CD8-positive, alpha-beta memory T cell (primary cell): Measurements from ENCODE around the gene PSMD3. TPM values are rescaled to one million over a fixed set of nuclear protein-coding genes. Genes with fewer than 3 reads are reported as not detected.

Experiments used
- CTCF ChIA-PET: fragments of 350-600 bp; sonication (Branson Sonifier 250); formaldehyde crosslinking; loops from one replicate; lab custom pipeline; 2021; ENCODE audit warnings: antibody characterized with exemption; lab: Charles Lee
- POLR2A ChIA-PET: fragments of 350-600 bp; sonication (Branson Sonifier 250); formaldehyde crosslinking; loops from one replicate; lab custom pipeline; 2021; ENCODE audit warnings: antibody characterized with exemption; lab: Charles Lee
- DNase-seq, 5 donors: peaks; one replicate each; pipeline versions ENCODE4 v3.0.0 to v3.0.0-alpha.2; 2020 to 2022; ENCODE audit warnings: mixed read lengths in 1 of 5
- H3K27ac ChIP-seq: one replicate; pipeline ENCODE4 v1.7.0; 2013; ENCODE audit warnings: low read depth, mild to moderate bottlenecking, low read length, moderate library complexity
- H3K27me3 ChIP-seq: 2 replicates; pipeline ENCODE4 v1.7.0; 2013; ENCODE audit warnings: low read length, mild to moderate bottlenecking; ENCODE audit not compliant: insufficient read depth, poor library complexity, severe bottlenecking
- H3K36me3 ChIP-seq: 2 replicates; pipeline ENCODE4 v1.7.0; 2013; ENCODE audit warnings: mild to moderate bottlenecking, low read length, moderate library complexity; ENCODE audit not compliant: insufficient read depth
- H3K4me1 ChIP-seq: 2 replicates; pipeline ENCODE4 v1.7.0; 2013; ENCODE audit warnings: mild to moderate bottlenecking, low read length, moderate library complexity; ENCODE audit not compliant: insufficient read depth
- H3K4me3 ChIP-seq: 2 replicates; pipeline ENCODE4 v1.7.0; 2013; ENCODE audit warnings: mild to moderate bottlenecking, low read length
- H3K9me3 ChIP-seq: 2 replicates; pipeline ENCODE4 v1.7.0; 2013; ENCODE audit warnings: mild to moderate bottlenecking, low read length
- H3K27ac Mint-ChIP-seq, 8 donors: one replicate each; pipeline ENCODE4 v1.8.0; 2020 to 2021; ENCODE audit warnings: mixed read lengths in 8 of 8, mild to moderate bottlenecking in 6 of 8, inconsistent platforms in 3 of 8, moderate library complexity in 3 of 8
- H3K27me3 Mint-ChIP-seq, 2 donors: one replicate each; pipeline ENCODE4 v1.8.0; 2020 to 2021; ENCODE audit warnings: mixed read lengths in 2 of 2, mild to moderate bottlenecking in 1 of 2, moderate library complexity in 1 of 2
- H3K36me3 Mint-ChIP-seq, 3 donors: one replicate each; pipeline ENCODE4 v1.8.0; 2020 to 2021; ENCODE audit warnings: mixed read lengths in 3 of 3, inconsistent platforms in 1 of 3, mild to moderate bottlenecking in 1 of 3
- H3K4me1 Mint-ChIP-seq, 3 donors: one replicate each; pipeline ENCODE4 v1.8.0; 2020 to 2021; ENCODE audit warnings: mixed read lengths in 3 of 3, inconsistent platforms in 1 of 3, mild to moderate bottlenecking in 1 of 3
- H3K4me3 Mint-ChIP-seq, 7 donors: one replicate each; pipeline ENCODE4 v1.8.0; 2020 to 2021; ENCODE audit warnings: mixed read lengths in 7 of 7, mild to moderate bottlenecking in 6 of 7, moderate library complexity in 4 of 7, inconsistent platforms in 2 of 7
- H3K9me3 Mint-ChIP-seq, 5 donors: one replicate each; pipeline ENCODE4 v1.8.0; 2020 to 2022; ENCODE audit warnings: mixed read lengths in 5 of 5, mild to moderate bottlenecking in 3 of 5, moderate library complexity in 2 of 5, inconsistent platforms in 1 of 5
- polyA plus RNA-seq: library from polyadenylated mRNA; unstranded; fragments of 300-500 nt; fragmentation: Illumina TruSeq; gene quantifications from one replicate; pipeline ENCODE4 v1.2.3, GENCODE V29; 2021
- total RNA-seq, 2 experiments: library from RNA; stranded (reverse); gene quantifications; one replicate each; pipeline ENCODE4 v1.2.3, GENCODE V29; 2021

PSMD3 gene
- total and polyA plus RNA-seq, 3 experiments from 2014 or later = 51.1 to 186 (median 185) TPM

DNA sequence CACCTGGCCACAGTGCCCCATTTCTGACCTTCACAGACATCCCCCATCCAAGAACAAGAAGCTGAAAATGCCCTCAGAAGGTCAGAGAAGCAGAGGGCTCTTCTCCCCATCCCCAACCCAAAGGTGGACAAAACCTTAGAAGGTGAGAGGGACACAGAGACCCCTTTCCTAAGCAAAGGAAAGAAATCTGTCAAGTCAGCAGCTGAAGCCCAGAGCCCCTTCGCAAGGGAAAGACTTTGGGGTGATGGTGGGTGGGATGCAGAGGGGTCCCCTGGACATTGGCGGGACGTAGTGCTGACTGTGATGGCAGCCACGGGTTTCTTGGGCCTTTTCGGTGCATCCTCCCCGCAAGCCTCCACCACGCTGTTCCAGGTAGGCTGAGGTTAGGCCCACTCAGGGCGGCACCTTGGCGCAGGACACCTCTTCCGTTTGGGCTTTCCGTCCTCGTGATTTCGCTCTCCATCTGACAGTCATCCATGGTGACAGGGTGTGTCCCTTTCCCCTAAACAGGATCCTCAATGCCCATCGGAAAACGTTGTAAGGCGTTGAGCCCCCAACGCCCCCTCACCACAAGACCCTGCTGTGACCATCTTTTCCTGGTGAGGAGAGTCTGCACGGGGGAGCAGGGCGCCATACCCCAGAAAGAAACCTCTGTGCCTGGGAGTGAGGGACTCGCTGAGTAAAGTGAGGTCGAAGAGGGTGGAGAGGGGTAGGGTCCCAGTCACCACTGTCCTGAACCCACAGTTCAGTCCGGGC is 28.5 kb upstream of the PSMD3 start:
- Mint-ChIP-seq H3K27ac (peak overlapping the region in 5 of 8 donors; percentile 5 to 63 (median 21)), H3K4me3 (peak overlapping the region; percentile 55 to 88 (median 64)), H3K4me1 (peaks cover 10 to 19% (median 12%) of the 10 kb centered on the region in 3 donors), H3K27me3 (no peaks in the 10 kb centered on the region), H3K9me3 (no peaks in the 10 kb centered on the region), H3K36me3 (no peaks in the 10 kb centered on the region)
- Histone ChIP-seq H3K4me1 (peaks cover 12% of the 10 kb centered on the region), H3K4me3 (peak overlapping the region; percentile 74), H3K9me3 (no peaks in the 10 kb centered on the region), H3K27me3 (no peaks in the 10 kb centered on the region), H3K27ac (no peak overlapping the region), H3K36me3 (no peaks in the 10 kb centered on the region)
- peak in 1 of 5 donors; percentile 53 for DNase-seq
- ChIA-PET POLR2A (no interaction called here), CTCF (interaction anchor here (0.6 to 3.6 kb wide), 2 partner anchors 28 to 138 kb away, joined by 3 to 23 read pairs; partner anchors contain the start of gene PSMD3)

DNA sequence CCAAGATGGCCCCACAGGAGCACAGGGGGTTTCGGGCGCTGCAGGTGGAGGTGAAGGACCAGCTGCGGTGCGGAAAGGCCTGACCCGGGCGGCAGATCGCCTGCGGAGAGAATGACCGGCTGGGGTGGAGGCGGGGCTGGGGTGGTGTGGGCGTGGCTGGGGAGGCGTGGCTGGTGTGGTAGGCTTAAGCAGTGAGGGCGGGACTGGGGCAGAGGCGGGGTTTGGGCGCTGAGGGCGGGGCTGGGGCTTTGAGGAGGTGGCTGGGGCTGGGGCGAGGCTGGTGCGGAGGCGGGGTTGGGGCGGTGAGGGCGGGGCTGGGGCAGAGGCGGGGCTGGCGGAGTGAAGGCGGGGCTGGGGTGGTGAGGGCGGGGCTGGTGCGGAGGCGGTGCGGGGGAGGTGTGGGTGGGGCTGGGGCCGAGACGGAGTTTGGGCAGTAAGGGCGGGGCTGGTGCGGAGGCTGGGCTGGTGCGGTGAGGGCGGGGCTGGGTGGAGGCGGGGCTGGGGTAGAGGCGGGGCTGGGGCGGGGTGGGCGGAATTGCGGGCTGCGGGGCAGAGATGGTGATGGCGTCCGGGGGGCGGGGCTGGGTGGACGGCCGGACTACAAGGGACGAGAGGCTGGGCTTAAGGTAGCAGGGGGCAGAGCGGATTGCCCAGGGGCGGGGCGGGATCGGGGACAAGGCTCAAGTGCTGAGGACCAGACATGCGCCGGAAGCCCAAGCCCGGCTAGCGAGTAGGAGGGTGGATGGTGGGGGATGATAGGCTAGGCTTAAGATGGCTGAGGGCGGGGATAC is 27.7 kb upstream of the PSMD3 start:
- ChIA-PET POLR2A (interaction anchor here (2.7 kb wide), 1 partner anchor 28 kb away, joined by 17 read pairs; the partner anchor contains the start of gene PSMD3), CTCF (interaction anchor here (0.6 to 3.6 kb wide), 2 partner anchors 27 to 139 kb away, joined by 3 to 23 read pairs; partner anchors contain the start of gene PSMD3)
- no peaks in the 10 kb centered on the region for H3K36me3 ChIP-seq
- peak; percentile 85 to 99 (median 95) for DNase-seq
- H3K4me1 ChIP-seq = peaks cover 12% of the 10 kb centered on the region
- Mint-ChIP-seq H3K9me3 (no peaks in the 10 kb centered on the region), H3K4me1 (peaks cover 8 to 19% (median 10%) of the 10 kb centered on the region in 3 donors), H3K27me3 (no peaks in the 10 kb centered on the region), H3K36me3 (no peaks in the 10 kb centered on the region), H3K4me3 (peak overlapping the region; percentile 75 to 95 (median 86)), H3K27ac (peak overlapping the region; percentile 55 to 89 (median 80))
- H3K27me3 ChIP-seq = no peaks in the 10 kb centered on the region
- H3K4me3 ChIP-seq = peak overlapping the region; percentile 74
- H3K9me3 ChIP-seq = no peaks in the 10 kb centered on the region
- H3K27ac ChIP-seq = peak overlapping the region; percentile 53

- Histone ChIP-seq H3K4me1 (peaks cover 12% of the 10 kb centered on the region), H3K9me3 (no peaks in the 10 kb centered on the region), H3K36me3 (no peaks in the 10 kb centered on the region), H3K27ac (peak overlapping the region; percentile 53), H3K4me3 (peak overlapping the region; percentile 62), H3K27me3 (no peaks in the 10 kb centered on the region)
- Mint-ChIP-seq H3K9me3 (no peaks in the 10 kb centered on the region), H3K4me3 (peak overlapping the region; percentile 75 to 95 (median 86)), H3K36me3 (no peaks in the 10 kb centered on the region), H3K27ac (peak overlapping the region; percentile 55 to 89 (median 80)), H3K27me3 (no peaks in the 10 kb centered on the region), H3K4me1 (peaks cover 7 to 19% (median 10%) of the 10 kb centered on the region in 3 donors)
- ChIA-PET CTCF (interaction anchor here (1.1 to 3.6 kb wide), 3 partner anchors 11 to 331 kb away, joined by 4 to 23 read pairs (median 7); partner anchors contain the start of gene PSMD3), POLR2A (interaction anchor here (2.7 kb wide), 1 partner anchor 27 kb away, joined by 17 read pairs; the partner anchor contains the start of gene PSMD3)
- no peak for DNase-seq
These were observed 27.1 kb upstream of the PSMD3 start for GRCh38 chr17:39953471-39953888.

- Histone ChIP-seq H3K27ac (no peak overlapping the region), H3K4me1 (peaks cover 12% of the 10 kb centered on the region), H3K9me3 (no peaks in the 10 kb centered on the region), H3K4me3 (no peak overlapping the region), H3K27me3 (no peaks in the 10 kb centered on the region), H3K36me3 (no peaks in the 10 kb centered on the region)
- Mint-ChIP-seq H3K4me3 (no peak overlapping the region), H3K9me3 (no peaks in the 10 kb centered on the region), H3K4me1 (peaks cover 13 to 24% (median 14%) of the 10 kb centered on the region in 3 donors), H3K36me3 (no peaks in the 10 kb centered on the region), H3K27me3 (no peaks in the 10 kb centered on the region), H3K27ac (peak overlapping the region in 3 of 8 donors; percentile 23 to 82 (median 56))
- ChIA-PET POLR2A (interaction anchor here (2.7 kb wide), 1 partner anchor 26 kb away, joined by 17 read pairs; the partner anchor contains the start of gene PSMD3), CTCF (interaction anchor here (1.0 to 3.6 kb wide), 4 partner anchors 9 to 225 kb away, joined by 3 to 23 read pairs (median 5); partner anchors contain the start of gene PSMD3)
- DNase-seq = no peak
These were observed 25.7 kb upstream of the PSMD3 start for GRCh38 chr17:39954876-39955275.

DNA sequence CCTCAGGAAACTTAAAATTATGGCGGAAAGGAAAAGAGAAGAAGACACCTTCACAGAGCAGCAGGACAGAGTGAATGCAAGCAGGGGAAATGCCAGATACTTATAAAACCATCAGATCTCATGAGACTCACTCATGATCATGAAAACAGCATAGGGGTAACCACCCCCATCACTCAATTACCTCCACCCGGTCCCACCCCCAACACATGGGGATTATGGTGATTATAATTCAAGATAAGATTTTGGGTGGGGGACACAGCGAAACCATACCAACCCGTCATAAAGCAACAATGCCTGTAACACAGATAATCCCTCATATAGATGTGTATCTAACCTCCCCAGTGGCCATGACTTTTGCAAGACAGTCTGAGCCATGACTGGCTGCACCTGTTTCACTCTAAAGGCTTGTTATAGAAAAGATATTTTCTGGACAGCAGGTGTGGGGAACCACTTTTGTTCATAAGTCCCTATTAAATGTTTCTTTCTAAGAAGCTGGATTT is 24.8 kb upstream of the PSMD3 start:
- POLR2A ChIA-PET = interaction anchor here (1.3 to 2.7 kb wide), 2 partner anchors 25 kb away, joined by 4 to 17 read pairs; partner anchors contain the start of gene PSMD3

DNA sequence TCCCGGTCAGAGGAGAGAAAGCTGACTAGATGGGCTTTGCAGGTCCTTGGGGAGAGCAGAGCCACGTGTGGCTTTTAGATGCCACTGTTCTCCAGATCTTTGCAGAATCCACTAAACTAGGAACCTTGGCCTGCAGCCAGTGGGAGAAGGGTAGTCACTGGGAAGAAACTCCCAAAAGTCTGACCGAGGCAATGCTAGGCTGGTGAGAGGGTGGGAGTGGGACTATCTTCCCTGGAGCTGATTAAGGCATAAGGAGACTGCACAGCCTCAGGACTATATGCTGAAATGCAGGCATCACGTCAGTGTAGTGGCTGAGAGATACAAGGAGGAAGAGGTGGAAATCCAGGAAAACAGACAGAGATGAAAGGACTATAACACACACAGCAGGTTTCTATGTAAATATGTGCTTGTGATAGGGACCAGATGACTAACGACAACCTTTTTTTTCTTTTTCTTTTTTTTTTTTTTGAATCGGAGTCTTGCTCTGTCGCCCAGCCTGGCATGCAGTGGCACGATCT is 20.0 kb upstream of the PSMD3 start:
- no peak overlapping the region for H3K4me3 Mint-ChIP-seq
- Histone ChIP-seq H3K36me3 (no peaks in the 10 kb centered on the region), H3K4me3 (no peak overlapping the region), H3K9me3 (no peaks in the 10 kb centered on the region), H3K27ac (no peak overlapping the region), H3K27me3 (no peaks in the 10 kb centered on the region), H3K4me1 (peaks cover 27% of the 10 kb centered on the region)
- CTCF ChIA-PET = interaction anchor here (5.7 kb wide), 1 partner anchor 19 kb away, joined by 54 read pairs; the partner anchor contains the start of gene PSMD3
- POLR2A ChIA-PET = no interaction called here
- no peaks in the 10 kb centered on the region for H3K9me3 Mint-ChIP-seq
- peaks cover 18 to 31% (median 23%) of the 10 kb centered on the region in 3 donors for H3K4me1 Mint-ChIP-seq
- H3K27me3 Mint-ChIP-seq = peaks cover 2 to 7% of the 10 kb centered on the region in 2 donors
- H3K36me3 Mint-ChIP-seq = no peaks in the 10 kb centered on the region
- DNase-seq = no peak
- H3K27ac Mint-ChIP-seq = no peak overlapping the region

More for the DNA sequence above, 24.8 kb upstream of the PSMD3 start:
- Histone ChIP-seq H3K27me3 (no peaks in the 10 kb centered on the region), H3K27ac (no peak overlapping the region), H3K4me1 (peaks cover 12% of the 10 kb centered on the region), H3K36me3 (no peaks in the 10 kb centered on the region), H3K9me3 (no peaks in the 10 kb centered on the region), H3K4me3 (no peak overlapping the region)
- peaks cover 0 to 3% of the 10 kb centered on the region in 2 donors for H3K27me3 Mint-ChIP-seq
- DNase-seq = no peak
- peak overlapping the region in 2 of 8 donors; percentile 2 to 36 for H3K27ac Mint-ChIP-seq
- H3K36me3 Mint-ChIP-seq = no peaks in the 10 kb centered on the region
- peak overlapping the region in 1 of 7 donors; percentile 64 for H3K4me3 Mint-ChIP-seq
- CTCF ChIA-PET = interaction anchor here (1.3 to 5.7 kb wide), 3 partner anchors 24 to 30 kb away, joined by 3 to 54 read pairs (median 23); partner anchors contain the start of gene PSMD3
- no peaks in the 10 kb centered on the region for H3K9me3 Mint-ChIP-seq
- peaks cover 13 to 24% (median 14%) of the 10 kb centered on the region in 3 donors for H3K4me1 Mint-ChIP-seq

- CTCF ChIA-PET = interaction anchor here (0.7 to 2.5 kb wide), 3 partner anchors 8 to 16 kb away, joined by 3 to 7 read pairs (median 3); no protein-coding TSS in a partner anchor
- peak within 1 kb of the TSS in 7 of 8 donors; percentile 0 to 89 (median 48) for H3K27ac Mint-ChIP-seq
- H3K9me3 Mint-ChIP-seq = no peaks in the 10 kb centered on the region
- H3K36me3 ChIP-seq = no peaks in the 10 kb centered on the region
- H3K4me1 ChIP-seq = peaks cover 27% of the 10 kb centered on the region
- no peaks in the 10 kb centered on the region for H3K36me3 Mint-ChIP-seq
- peaks cover 2 to 12% of the 10 kb centered on the region in 2 donors for H3K27me3 Mint-ChIP-seq
- peaks cover 18 to 47% (median 37%) of the 10 kb centered on the region in 3 donors for H3K4me1 Mint-ChIP-seq
- no peaks in the 10 kb centered on the region for H3K27me3 ChIP-seq
- H3K4me3 Mint-ChIP-seq = peak within 1 kb of the TSS in 4 of 7 donors; percentile 8 to 61 (median 41)
- H3K9me3 ChIP-seq = no peaks in the 10 kb centered on the region
- POLR2A ChIA-PET = interaction anchor here (0.5 kb wide), 1 partner anchor 54 kb away, joined by 16 read pairs; no protein-coding TSS in a partner anchor
- H3K27ac ChIP-seq = no peak within 1 kb of the TSS
- H3K4me3 ChIP-seq = no peak within 1 kb of the TSS
- DNase-seq = no peak
These were observed 17.9 kb upstream of the PSMD3 start, which contains the start of gene GSDMA for GRCh38 chr17:39962642-39963220. Gene GSDMA (plus strand): TSS chr17:39963004. CDS start chr17:39965688, 2,684 bp downstream.
